ENCODE measurements around the gene TMEM163.

TMEM163 gene

GRCh38 chr2:134690629-134691215, 28.1 kb downstream of the TMEM163 start:
- no peak for DNase-seq

- DNase-seq: no peak
Observed at GRCh38 chr2:134689315-134689714, 29.5 kb downstream of the TMEM163 start.

DNA sequence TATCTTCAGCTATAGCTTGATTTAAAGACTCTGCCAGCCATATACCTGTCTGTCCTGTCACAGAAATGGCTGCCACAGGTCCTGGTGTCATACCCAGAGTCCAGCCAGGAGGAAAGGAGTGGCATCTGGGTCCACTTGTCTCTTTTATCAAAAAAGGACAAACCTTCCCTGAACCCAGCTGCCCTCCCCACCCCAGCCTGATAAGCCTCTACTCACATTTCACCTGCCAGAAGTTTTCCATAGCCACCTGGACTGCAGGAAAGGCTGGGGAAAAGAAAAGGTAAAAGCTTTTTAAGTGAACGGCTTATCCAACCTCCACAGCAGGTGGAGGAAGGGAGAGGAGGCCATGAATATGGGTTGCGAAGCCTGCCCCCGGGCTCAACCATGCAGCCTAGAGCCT, 32.8 kb downstream of the TMEM163 start:
- DNase-seq: no peak

- peak; percentile 39 for DNase-seq
Observed at GRCh38 chr2:134683561-134684112, 35.2 kb downstream of the TMEM163 start.

GRCh38 chr2:134682726-134683125, 36.1 kb downstream of the TMEM163 start:
- no peak for DNase-seq

DNA sequence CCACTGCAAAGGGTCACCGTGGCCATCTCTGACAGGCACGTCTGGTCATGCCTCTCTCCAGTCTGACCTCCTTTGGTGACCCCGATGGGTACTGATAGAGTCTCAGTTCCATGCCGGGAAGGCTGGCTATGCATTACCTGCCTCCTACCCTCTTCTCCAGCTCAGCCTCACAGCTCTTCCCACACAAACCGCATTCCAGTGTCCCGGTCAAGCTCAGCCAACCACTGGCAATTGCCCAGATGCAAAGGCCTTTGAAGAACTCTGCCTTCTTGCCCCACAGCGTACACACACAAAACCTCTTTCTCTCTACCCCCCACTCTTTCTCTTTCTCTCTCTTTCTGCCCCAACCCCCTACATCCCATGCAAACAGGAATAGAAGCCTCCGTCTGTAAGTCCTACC, 37.6 kb downstream of the TMEM163 start:
- no peak for DNase-seq

DNA sequence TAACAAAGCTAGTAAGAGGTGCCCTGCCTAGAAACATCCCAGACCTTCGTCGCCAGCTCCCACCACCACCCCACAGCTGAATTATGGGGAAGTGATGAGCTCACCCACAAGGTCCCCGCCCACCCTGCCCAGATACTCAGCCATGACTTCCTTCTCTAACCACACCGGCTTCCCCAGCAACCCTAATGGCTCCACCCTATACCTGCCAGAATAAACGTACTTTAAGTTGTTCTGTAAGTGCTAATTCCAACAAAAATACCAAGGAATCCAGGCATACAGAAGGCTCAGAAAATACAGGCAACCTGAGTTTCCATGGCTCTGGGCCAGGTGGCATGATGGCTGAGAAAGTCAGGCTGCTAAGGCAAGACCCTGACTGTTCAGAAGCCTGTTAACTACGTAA, 39.1 kb downstream of the TMEM163 start:
- peak; percentile 33 for DNase-seq

DNA sequence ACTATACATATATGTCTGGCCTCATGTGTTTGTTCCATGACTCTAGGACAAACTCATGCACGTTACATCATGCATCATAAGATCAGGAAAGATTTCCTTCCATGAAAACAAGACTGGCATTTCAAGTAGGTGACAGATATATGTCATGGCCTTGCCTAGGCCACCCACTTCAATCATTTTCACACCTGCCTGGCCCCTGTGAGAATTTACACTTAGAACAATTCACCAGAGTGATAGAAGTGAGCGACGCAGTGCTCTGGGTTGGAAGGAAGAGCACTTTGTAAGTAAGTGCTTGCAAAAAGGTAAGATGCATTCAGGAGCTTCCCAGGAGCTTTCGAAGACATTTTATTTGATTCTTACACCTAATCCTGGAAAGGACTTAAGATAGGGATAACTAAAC, 39.5 kb downstream of the TMEM163 start:
- no peak for DNase-seq

DNA sequence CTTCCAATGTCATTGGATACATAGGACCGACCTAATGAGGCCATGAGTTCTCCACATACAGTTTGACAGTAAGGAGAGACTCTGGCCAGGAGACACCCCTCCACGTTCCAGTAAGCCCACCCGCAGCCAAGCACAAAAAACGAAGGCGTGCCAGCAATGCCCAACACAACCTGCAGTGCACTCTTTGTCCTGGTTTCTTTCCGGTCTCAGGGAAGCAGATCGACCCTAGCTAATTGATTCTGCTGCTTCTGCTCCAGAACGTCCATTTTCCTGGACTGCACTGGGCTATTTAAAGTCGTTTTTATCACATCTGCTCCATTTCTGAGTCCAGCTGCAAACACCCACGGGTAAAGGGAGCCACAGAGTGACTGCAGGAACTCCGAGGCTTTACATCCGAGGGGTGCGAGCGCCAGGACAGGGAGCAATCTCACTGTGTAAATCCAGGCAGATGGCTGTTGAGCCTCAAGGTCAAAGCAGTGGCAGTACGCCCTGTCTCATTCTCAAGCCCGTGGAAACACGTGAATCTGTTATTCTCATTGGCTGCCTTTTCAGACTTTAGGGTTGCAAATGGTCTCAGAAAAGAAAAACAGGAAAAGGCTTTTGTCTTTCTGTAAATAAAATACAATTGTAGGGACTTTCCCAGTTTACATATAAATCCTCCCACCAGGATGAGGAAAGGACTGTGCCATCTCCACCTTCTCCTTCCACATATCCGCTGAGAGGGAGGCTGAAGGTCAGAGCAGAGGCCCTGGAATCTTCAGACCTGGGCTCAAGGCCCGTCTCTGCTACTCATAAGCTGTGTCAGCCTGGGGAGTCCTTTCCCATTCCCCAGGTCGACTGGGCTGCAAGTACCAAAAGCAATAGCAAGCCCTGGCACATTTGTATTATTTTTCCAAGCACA, 40.7 kb downstream of the TMEM163 start:
- DNase-seq: no peak

DNA sequence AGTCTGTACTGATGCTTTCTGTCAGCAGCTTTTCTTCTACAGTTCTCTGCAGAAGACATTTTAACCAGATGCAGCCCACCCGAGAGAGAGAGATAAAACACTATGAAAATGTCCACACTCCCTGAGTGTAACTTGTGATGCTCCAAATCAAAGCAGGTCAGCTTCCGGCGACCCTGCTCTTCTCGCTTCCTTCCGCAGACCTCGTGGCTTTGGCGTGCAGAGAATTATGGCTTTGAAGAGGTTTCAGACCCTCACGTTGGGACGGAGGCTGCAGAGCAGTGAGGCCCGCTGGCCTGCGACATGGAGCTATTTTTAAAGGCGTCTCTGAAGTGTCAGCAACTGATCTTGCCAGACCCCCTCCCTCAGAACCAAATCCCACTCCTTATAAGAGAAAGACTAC, 41.8 kb downstream of the TMEM163 start:
- DNase-seq: peak; percentile 33

- no peak for DNase-seq
Observed at GRCh38 chr2:134675314-134675713, 43.5 kb downstream of the TMEM163 start.

DNA sequence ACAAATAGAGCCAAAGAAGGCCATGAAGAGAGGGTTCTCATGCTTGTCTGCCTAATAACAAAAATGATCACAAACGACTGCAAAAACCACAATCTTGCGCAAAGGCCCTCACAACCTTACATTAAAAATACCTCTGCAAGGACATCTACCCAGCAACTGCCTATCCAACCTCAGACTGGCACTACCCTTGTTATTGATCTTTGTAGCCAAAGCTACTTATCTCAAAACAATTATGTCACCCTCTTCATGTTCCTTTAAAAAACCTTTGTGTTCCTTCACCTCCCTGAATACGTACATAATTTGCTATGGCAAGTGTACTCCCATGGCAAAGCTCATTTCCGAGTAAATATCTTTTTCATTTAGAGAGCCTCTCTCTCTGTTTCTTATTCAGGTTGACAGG, 44.1 kb downstream of the TMEM163 start:
- DNase-seq: no peak

- DNase-seq: no peak
Observed at GRCh38 chr2:134671513-134671912, 47.3 kb downstream of the TMEM163 start.

DNA sequence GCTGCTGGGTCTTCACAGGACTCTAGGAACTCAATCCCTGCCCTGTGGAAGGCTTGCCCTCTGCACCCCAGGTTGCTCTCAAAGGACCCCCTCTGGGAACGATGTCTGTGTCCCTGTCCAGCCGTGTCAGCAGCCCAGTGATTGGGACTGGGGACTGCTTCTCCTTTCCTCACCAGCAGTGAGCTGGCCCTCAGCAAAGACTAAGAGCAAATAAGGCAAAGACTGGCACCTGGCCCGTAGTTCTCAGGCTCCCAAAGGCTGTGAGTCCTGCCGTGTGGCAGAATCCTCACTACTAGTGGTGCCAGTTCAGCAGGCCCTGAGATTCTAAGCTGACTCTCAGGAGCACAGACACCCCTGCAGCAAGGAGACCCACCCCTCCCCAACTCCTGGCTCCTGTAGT, 47.8 kb downstream of the TMEM163 start:
- DNase-seq: no peak

DNA sequence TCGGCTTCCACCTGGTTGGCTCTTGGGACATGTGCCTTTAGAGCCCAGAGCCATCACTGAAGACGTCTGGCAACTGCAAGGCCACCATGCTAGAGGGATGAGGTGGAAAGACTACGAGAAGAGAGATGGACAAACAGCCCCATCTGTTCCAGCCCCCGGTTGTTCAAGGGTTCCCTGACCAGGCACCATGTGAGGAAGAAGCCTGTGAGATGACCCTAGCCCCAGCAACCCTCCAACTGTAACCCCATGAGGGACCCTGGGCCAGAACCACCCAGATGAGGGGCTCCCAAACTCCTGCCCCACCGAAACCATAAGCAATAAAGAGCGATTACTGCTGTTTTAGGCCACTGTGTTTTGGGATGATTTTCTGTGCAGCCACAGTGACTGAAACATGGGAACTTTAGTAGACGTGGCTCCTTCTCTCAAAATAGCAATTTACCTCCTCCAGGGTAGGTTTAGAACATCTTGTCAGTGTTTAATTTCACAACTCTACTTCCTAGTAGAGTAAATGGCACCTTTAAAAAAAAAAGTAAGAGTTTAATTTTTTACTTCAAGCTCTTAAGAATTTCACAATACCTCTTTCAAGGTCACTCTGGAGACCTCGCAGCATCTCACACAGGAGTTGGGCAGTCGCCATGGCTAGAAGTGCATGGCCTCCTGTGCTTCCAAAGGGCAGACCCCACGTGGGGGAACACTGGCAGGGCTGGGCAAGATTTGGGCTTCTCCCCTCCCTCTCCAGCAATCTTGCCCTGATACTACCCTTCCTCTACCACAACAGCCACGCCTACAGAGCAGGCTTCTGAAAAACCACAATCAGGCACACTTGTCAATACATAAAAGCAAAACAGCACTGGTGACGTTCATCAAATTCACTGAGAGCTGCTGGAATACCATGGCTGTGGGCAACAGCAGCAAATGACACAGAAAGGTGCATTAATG, 48.8 kb downstream of the TMEM163 start:
- peak; percentile 45 for DNase-seq

- DNase-seq: peak; percentile 77
Observed at GRCh38 chr2:134668821-134669220, 50.0 kb downstream of the TMEM163 start.

GRCh38 chr2:134667541-134667940, 51.3 kb downstream of the TMEM163 start:
- no peak for DNase-seq

DNA sequence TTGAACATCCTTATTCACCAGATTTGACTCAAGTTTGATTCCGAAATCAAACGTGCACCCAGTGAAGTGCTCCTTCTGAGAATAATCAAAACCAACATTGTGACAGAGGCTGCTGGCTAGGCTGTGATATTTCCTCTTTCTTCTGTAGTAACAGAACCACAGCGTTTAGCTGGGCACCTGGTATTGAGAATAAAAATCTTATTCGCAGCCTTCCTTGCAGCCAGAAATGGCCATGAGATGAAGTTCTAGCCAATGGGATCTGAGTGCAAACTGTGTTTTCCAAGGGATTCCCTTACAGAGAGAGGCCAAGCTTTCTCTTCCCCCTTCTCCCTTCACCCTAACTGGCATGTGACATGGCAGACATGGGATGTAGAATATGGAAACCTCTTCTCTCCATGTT, 51.7 kb downstream of the TMEM163 start:
- DNase-seq: no peak

- DNase-seq: no peak
Observed at GRCh38 chr2:134665727-134666506, 52.9 kb downstream of the TMEM163 start.

DNA sequence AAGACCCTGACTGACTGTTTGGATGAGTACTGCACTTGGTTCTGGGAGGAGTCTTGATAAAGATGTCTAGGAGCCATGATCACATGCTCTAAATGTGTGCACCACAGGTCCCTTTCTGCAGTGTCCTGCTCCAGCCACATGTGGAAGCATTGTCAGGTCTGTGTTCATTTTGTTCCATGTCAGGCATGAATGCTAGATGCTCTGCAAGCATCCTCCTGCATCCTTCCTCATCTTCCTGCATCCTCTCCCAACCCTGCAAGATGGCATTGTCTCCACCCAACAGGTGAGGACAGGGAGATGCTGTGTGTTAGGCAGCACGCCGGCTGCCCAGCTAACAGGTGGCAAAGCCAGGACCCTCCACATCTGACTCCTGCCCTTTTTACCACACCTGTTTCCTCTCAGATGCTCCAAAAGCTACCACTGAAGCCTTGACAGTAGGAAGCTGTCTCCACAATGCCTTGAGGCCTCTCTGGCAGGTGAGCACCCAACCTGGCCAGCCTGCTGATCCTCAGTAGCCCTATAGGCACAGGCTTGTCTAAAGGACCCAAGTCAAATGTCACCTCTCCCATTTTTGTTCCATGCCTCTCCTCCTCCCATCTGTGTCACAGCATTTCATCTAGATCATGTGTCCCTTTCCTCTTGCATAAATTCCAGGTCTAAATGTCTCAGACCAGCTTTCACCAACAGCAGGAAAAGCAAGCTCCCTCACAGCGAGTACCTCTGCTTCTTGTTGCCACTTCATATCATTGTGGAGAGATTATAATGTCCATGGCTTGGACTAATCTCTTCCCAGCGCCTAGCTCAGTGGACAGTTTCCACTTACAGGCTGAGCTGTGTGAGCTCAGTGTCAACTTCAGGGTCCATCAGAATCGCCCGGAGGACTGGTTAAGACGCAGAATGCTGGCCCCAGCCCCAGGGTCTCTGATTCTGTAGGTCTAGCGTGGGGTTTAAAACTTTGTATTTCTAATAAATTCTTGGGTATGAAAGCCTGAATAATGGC, 55.0 kb downstream of the TMEM163 start:
- no peak for DNase-seq

DNA sequence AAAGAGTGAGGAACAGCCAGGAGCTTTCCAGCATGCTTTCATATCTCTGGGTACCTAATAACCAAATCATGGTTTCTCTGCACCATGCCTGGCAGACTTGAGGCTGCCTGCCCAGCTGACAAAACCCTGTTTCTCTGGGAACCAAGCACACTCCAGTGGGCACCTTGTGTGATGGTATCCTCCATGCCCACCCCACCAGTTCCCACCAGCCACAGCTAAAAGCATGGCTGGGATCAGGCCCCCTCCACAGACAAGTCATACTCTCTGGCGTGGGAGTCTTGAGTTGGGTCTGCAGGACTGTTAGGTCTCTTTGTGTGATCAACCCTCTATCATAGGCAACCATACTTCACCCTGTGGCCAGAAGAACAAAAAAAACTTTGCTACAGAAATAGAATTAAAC, 56.0 kb downstream of the TMEM163 start:
- DNase-seq: no peak
